GM21390 (cell line): ENCODE data around the gene HSD17B10.
"Not testable (repeated sequence)": the region's sequence is repeated elsewhere in the genome, so short reads cannot be mapped to it uniquely, and the experiment has no call there.

Experiments
- ATAC-seq: cut with Tn5 transposase; IDR thresholded peaks from one replicate; pipeline ENCODE4 v1.9.1; 2021; ENCODE audit not compliant: unreplicated experiment

The HSD17B10 gene

GRCh38 chrX:53433651-53434639 lies at the start of gene HSD17B10:
Gene HSD17B10 (minus strand): TSS chrX:53434370. CDS start chrX:53434345, 25 bp downstream.
- peak; percentile 97 for ATAC-seq

GRCh38 chrX:53483416-53483815 lies 49.2 kb upstream of the HSD17B10 start:
- ATAC-seq, result no peak

- ATAC-seq, result no peak
These were observed 47.8 kb upstream of the HSD17B10 start for GRCh38 chrX:53481816-53482465.

- ATAC-seq, result no peak
These were observed 46.9 kb upstream of the HSD17B10 start for GRCh38 chrX:53481093-53481492.

GRCh38 chrX:53479301-53479700 lies 45.1 kb upstream of the HSD17B10 start:
- no peak for ATAC-seq

- no peak for ATAC-seq
These were observed 42.2 kb upstream of the HSD17B10 start for GRCh38 chrX:53476371-53476770.

GRCh38 chrX:53474707-53475106 lies 40.5 kb upstream of the HSD17B10 start:
- no peak for ATAC-seq

GRCh38 chrX:53471346-53471745 lies 37.2 kb upstream of the HSD17B10 start:
- ATAC-seq, result no peak

GRCh38 chrX:53468659-53469058 lies 34.5 kb upstream of the HSD17B10 start:
- not testable (repeated sequence) for ATAC-seq

- ATAC-seq, result no peak
These were observed 23.9 kb upstream of the HSD17B10 start for GRCh38 chrX:53458082-53458481.

- no peak for ATAC-seq
These were observed 22.1 kb upstream of the HSD17B10 start for GRCh38 chrX:53456254-53456653.

- no peak for ATAC-seq
These were observed 18.6 kb upstream of the HSD17B10 start for GRCh38 chrX:53452812-53453211.

GRCh38 chrX:53449632-53450031 lies 15.5 kb upstream of the HSD17B10 start:
- no peak for ATAC-seq

- no peak for ATAC-seq
These were observed 13.3 kb upstream of the HSD17B10 start for GRCh38 chrX:53447441-53447840.

- no peak for ATAC-seq
These were observed 11.8 kb upstream of the HSD17B10 start for GRCh38 chrX:53445977-53446376.

- no peak for ATAC-seq
These were observed 8.1 kb upstream of the HSD17B10 start for GRCh38 chrX:53442322-53442631.

GRCh38 chrX:53441531-53442321 lies 7.6 kb upstream of the HSD17B10 start:
- peak; percentile 73 for ATAC-seq

GRCh38 chrX:53440621-53441517 lies 6.7 kb upstream of the HSD17B10 start:
- no peak for ATAC-seq

GRCh38 chrX:53440101-53440500 lies 5.9 kb upstream of the HSD17B10 start:
- ATAC-seq, result no peak

GRCh38 chrX:53438832-53439230 lies 4.7 kb upstream of the HSD17B10 start:
- ATAC-seq, result no peak
